ENCODE results near the gene SOX1.

SOX1 gene

GRCh38 chr13:112059457-112060281 is 7.3 kb upstream of the SOX1 start:
- DNase-seq = no peak

- no peak for DNase-seq
Measured at GRCh38 chr13:112060282-112060830, 6.6 kb upstream of the SOX1 start.

- no peak for DNase-seq
Measured at GRCh38 chr13:112060899-112061366, 6.0 kb upstream of the SOX1 start.

- DNase-seq = no peak
Measured at GRCh38 chr13:112061367-112062061, 5.4 kb upstream of the SOX1 start.

- DNase-seq = no peak
Measured at GRCh38 chr13:112062072-112062567, 4.8 kb upstream of the SOX1 start.

- DNase-seq = no peak
Measured at GRCh38 chr13:112062571-112063570, 4.1 kb upstream of the SOX1 start.

GRCh38 chr13:112063807-112064206 is 3.1 kb upstream of the SOX1 start:
- no peak for DNase-seq

GRCh38 chr13:112064222-112064621 is 2.7 kb upstream of the SOX1 start:
- DNase-seq = no peak

- no peak for DNase-seq
Measured at GRCh38 chr13:112065521-112065866, 1.5 kb upstream of the SOX1 start.

- no peak for DNase-seq
Measured at GRCh38 chr13:112065867-112066623, 904 bp upstream of the SOX1 start.

GRCh38 chr13:112066624-112067004 is 335 bp upstream of the SOX1 start:
- DNase-seq = peak; percentile 42 to 58

- DNase-seq = no peak
Measured at GRCh38 chr13:112067871-112068539, 1.1 kb downstream of the SOX1 start.

- no peak for DNase-seq
Measured at GRCh38 chr13:112068540-112069060, 1.7 kb downstream of the SOX1 start.

- DNase-seq = no peak
Measured at GRCh38 chr13:112069061-112069844, 2.3 kb downstream of the SOX1 start.

GRCh38 chr13:112069845-112070251 is 2.9 kb downstream of the SOX1 start:
- DNase-seq = no peak

GRCh38 chr13:112071102-112071722 is 4.3 kb downstream of the SOX1 start:
- no peak for DNase-seq

GRCh38 chr13:112071723-112072533 is 5.0 kb downstream of the SOX1 start:
- no peak for DNase-seq

- no peak for DNase-seq
Measured at GRCh38 chr13:112072534-112073244, 5.7 kb downstream of the SOX1 start.

Data from activated CD4-positive, alpha-beta T cell treated with anti-CD3 and anti-CD28 coated beads for 4 hours (primary cell).